Caco-2 (cell line): Measurements from ENCODE around the gene TNS3. TPM values are rescaled to one million over a fixed set of nuclear protein-coding genes. Genes with fewer than 3 reads are reported as not detected.

ENCODE experiments used
- BruUV-seq: library from RNA; stranded (reverse); fragments of 400-500 nt; replicated peaks from 2 replicates; lab custom pipeline; 2021; lab: Mats Ljungman, UMichigan
- CTCF ChIA-PET: fragments of 300-600 bp; sonication (Branson Sonifier 250); formaldehyde crosslinking; loops from one replicate; lab custom pipeline; 2022; ENCODE audit warnings: antibody characterized with exemption; lab: Charles Lee
- POLR2A ChIA-PET: fragments of 300-600 bp; sonication (Branson Sonifier 250); formaldehyde crosslinking; loops from one replicate; lab custom pipeline; 2022; ENCODE audit warnings: antibody characterized with exemption; lab: Charles Lee
- DNase-seq, 2 experiments: peaks; one replicate each; pipeline versions ENCODE4 v3.0.0 to v3.0.0-alpha.2; 2020 to 2022
- H3K27me3 ChIP-seq: replicated peaks from 2 replicates; pipeline ENCODE4 v1.6.0; 2011; ENCODE audit warnings: low read length; ENCODE audit not compliant: control insufficient read depth, insufficient read depth
- H3K36me3 ChIP-seq: 2 replicates; pipeline ENCODE4 v1.5.1; 2011; ENCODE audit warnings: low read length; ENCODE audit not compliant: control insufficient read depth, insufficient read depth
- H3K4me1 ChIP-seq: fragments of 250-450 bp; sonication (Bioruptor Pico); 2 replicates; pipeline ENCODE4 v1.5.1; 2020; ENCODE audit warnings: mild to moderate bottlenecking
- H3K4me3 ChIP-seq: 2 replicates; pipeline ENCODE4 v1.5.1; 2011; ENCODE audit warnings: low read depth, mild to moderate bottlenecking, control low read depth, low read length
- H3K9me3 ChIP-seq: fragments of 250-450 bp; sonication (Bioruptor Pico); 2 replicates; pipeline ENCODE4 v1.5.1; 2020; ENCODE audit warnings: mild to moderate bottlenecking, moderate library complexity
- H3K27ac Mint-ChIP-seq: one replicate; pipeline ENCODE4 v1.8.0; 2022; ENCODE audit warnings: mixed read lengths; ENCODE audit not compliant: unreplicated experiment
- H3K27me3 Mint-ChIP-seq: one replicate; pipeline ENCODE4 v1.8.0; 2022; ENCODE audit warnings: mixed read lengths; ENCODE audit not compliant: insufficient read depth, unreplicated experiment
- H3K36me3 Mint-ChIP-seq: one replicate; pipeline ENCODE4 v1.8.0; 2022; ENCODE audit warnings: mild to moderate bottlenecking, mixed read lengths; ENCODE audit not compliant: insufficient read depth, unreplicated experiment
- H3K4me1 Mint-ChIP-seq: one replicate; pipeline ENCODE4 v1.8.0; 2022; ENCODE audit warnings: low read depth, mixed read lengths; ENCODE audit not compliant: unreplicated experiment
- H3K4me3 Mint-ChIP-seq: one replicate; pipeline ENCODE4 v1.8.0; 2022; ENCODE audit warnings: mild to moderate bottlenecking, moderate library complexity, mixed read lengths; ENCODE audit not compliant: unreplicated experiment
- H3K9me3 Mint-ChIP-seq: one replicate; pipeline ENCODE4 v1.8.0; 2022; ENCODE audit warnings: mixed read lengths; ENCODE audit not compliant: unreplicated experiment
- intact Hi-C: fragments of 100-400 bp; cut with micrococcal nuclease; formaldehyde crosslinking; loops from one replicate; pipeline ENCODE4 v1.10.0; 2022; ENCODE audit not compliant: unreplicated experiment
- total RNA-seq: library from RNA; stranded (reverse); gene quantifications from 2 replicates; pipeline ENCODE4 v1.2.3, GENCODE V29; 2022
- TF ChIP-seq, protein P1 (sequence below), 2 experiments: fragments of 200-600 bp in 1 of 2; IDR thresholded peaks; 1 replicate in 1 of 2; 2 replicates in 1 of 2; pipeline versions ENCODE4 v1.5.1 to v1.8.0; 2011 to 2022; ENCODE audit warnings: antibody characterized with exemption in 1 of 2, control low read depth in 1 of 2, inconsistent platforms in 1 of 2, low read depth in 1 of 2, low read length in 1 of 2, mild to moderate bottlenecking in 1 of 2, moderate library complexity in 1 of 2; ENCODE audit not compliant: insufficient read depth in 1 of 2, severe bottlenecking in 1 of 2, unreplicated experiment in 1 of 2

The TNS3 gene
- total RNA-seq, 1 experiment from 2014 or later = 263 TPM

DNA sequence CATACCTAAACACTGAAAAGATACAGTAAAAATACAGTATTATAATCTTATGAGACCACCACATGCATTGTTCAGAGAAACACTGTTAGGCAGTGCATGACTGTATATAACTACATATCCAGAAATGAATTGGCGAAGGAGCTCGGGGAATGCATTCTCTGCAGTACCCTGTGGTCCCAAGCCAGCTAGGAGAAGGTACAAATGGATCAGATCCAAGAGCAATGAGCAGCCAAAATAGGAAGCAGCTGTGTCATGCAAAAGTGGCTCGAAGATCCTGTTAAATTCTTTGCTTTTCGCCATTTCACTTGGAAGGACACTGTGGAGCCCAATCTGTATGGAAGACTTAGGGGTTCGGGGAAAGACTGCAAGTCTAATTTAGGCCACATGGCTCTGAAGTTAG, 334.8 kb downstream of the TNS3 start:
- no peaks in the 10 kb centered on the region for H3K36me3 ChIP-seq
- no peak for DNase-seq
- H3K4me1 ChIP-seq = no peaks in the 10 kb centered on the region
- no peaks in the 10 kb centered on the region for H3K9me3 Mint-ChIP-seq
- no peaks in the 10 kb centered on the region for H3K36me3 Mint-ChIP-seq
- ChIA-PET CTCF (no interaction called here), POLR2A (no interaction called here)
- no peaks in the 10 kb centered on the region for H3K9me3 ChIP-seq
- peaks cover 10% of the 10 kb centered on the region for H3K27me3 Mint-ChIP-seq
- TF ChIP-seq, protein P1, sequence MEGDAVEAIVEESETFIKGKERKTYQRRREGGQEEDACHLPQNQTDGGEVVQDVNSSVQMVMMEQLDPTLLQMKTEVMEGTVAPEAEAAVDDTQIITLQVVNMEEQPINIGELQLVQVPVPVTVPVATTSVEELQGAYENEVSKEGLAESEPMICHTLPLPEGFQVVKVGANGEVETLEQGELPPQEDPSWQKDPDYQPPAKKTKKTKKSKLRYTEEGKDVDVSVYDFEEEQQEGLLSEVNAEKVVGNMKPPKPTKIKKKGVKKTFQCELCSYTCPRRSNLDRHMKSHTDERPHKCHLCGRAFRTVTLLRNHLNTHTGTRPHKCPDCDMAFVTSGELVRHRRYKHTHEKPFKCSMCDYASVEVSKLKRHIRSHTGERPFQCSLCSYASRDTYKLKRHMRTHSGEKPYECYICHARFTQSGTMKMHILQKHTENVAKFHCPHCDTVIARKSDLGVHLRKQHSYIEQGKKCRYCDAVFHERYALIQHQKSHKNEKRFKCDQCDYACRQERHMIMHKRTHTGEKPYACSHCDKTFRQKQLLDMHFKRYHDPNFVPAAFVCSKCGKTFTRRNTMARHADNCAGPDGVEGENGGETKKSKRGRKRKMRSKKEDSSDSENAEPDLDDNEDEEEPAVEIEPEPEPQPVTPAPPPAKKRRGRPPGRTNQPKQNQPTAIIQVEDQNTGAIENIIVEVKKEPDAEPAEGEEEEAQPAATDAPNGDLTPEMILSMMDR (IDR thresholded peaks at IDR 0.05; ENCODE audit: insufficient read depth in 1 of 2, low read depth in 1 of 2, low read length in 1 of 2, severe bottlenecking in 1 of 2, unreplicated experiment in 1 of 2) = no peak
- H3K4me3 Mint-ChIP-seq = no peak overlapping the region
- H3K27me3 ChIP-seq = no peaks in the 10 kb centered on the region
- H3K27ac Mint-ChIP-seq = no peak overlapping the region
- H3K4me3 ChIP-seq = no peak overlapping the region
- BruUV-seq = no TSS peak
- intact Hi-C loops = no loop called here
- H3K4me1 Mint-ChIP-seq = no peaks in the 10 kb centered on the region

DNA sequence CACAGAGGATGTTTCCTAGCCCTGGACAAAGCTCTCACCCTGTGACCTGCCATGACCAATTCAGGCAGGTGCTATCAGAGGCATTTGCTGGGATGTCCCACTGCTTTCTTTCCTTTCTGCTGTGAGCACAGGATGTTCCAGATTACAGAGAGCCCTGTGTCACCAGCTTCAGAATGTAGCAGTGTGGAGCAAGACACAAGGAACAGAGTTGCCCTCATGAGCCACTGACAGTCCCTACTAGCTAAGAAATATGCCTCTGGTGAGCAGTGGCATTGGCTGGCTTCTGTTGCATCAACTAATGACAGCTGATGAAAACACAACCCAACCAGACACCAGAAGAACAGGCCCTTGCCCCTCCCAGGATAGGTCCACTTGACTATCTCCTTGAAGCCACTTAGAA, 337.2 kb downstream of the TNS3 start:
- Histone ChIP-seq H3K4me1 (no peaks in the 10 kb centered on the region), H3K4me3 (no peak overlapping the region), H3K9me3 (no peaks in the 10 kb centered on the region), H3K27me3 (no peaks in the 10 kb centered on the region), H3K36me3 (no peaks in the 10 kb centered on the region)
- Mint-ChIP-seq H3K4me3 (no peak overlapping the region), H3K27ac (no peak overlapping the region), H3K9me3 (no peaks in the 10 kb centered on the region), H3K4me1 (no peaks in the 10 kb centered on the region), H3K36me3 (no peaks in the 10 kb centered on the region), H3K27me3 (peaks cover 10% of the 10 kb centered on the region)
- no TSS peak for BruUV-seq
- no peak for DNase-seq
- POLR2A ChIA-PET = no interaction called here
- TF ChIP-seq, protein P1 (IDR thresholded peaks at IDR 0.05; ENCODE audit: insufficient read depth in 1 of 2, low read depth in 1 of 2, low read length in 1 of 2, severe bottlenecking in 1 of 2, unreplicated experiment in 1 of 2) = no peak
- CTCF ChIA-PET = interaction anchor here (1.1 kb wide), 1 partner anchor 22 kb away, joined by 4 read pairs; no protein-coding TSS in a partner anchor
- intact Hi-C loops = no loop called here

DNA sequence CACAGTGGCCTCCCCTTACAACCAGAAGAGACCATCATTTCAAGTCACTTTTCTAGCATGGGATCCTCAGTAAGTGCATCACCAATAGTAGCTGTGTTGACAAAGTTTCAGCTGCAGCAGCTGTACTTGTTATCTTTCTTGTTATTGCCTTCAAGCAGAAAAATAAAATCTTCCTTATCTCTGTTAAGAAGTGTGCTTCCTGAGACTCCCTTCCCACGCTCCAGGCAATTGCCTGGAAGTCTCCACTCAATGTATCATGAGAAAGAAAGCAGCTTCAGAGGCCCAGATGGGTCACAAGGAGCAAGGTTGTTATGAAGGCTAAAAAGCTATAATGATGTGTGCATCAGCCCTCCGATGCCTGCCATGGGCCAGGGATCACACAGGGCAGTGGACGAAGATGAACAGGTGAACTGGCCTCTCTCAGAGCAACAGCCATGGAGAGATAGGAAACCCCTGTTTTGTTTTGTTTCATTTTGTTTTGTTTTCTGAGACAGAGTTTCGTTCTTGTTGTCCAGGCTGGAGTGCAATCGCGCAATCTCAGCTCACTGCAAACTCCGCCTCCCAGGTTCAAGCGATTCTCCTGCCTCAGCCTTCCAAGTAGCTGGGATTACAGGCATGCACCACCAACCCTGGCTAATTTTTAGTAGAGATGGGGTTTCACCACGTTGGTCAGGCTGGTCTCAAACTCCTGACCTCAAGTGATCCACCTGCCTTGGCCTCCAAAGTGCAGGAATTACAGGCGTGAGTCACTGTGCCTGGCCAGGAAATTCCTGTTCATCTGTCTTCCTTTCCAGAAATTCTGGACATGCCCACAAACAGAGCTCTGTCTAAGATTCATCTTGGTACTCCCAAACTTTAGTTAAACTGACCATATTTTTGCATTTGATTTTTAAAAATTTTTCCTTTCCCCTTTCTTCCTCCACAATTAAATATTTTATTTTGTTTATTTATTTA, 340.5 kb downstream of the TNS3 start:
- Histone ChIP-seq H3K36me3 (no peaks in the 10 kb centered on the region), H3K27me3 (no peaks in the 10 kb centered on the region), H3K4me1 (no peaks in the 10 kb centered on the region), H3K4me3 (no peak overlapping the region), H3K9me3 (no peaks in the 10 kb centered on the region)
- intact Hi-C loops = no loop called here
- CTCF ChIA-PET = no interaction called here
- Mint-ChIP-seq H3K4me1 (no peaks in the 10 kb centered on the region), H3K27ac (no peak overlapping the region), H3K27me3 (peaks cover 19% of the 10 kb centered on the region), H3K9me3 (no peaks in the 10 kb centered on the region), H3K4me3 (no peak overlapping the region), H3K36me3 (no peaks in the 10 kb centered on the region)
- no peak for DNase-seq
- no TSS peak for BruUV-seq
- POLR2A ChIA-PET = no interaction called here
- TF ChIP-seq, protein P1 (IDR thresholded peaks at IDR 0.05; ENCODE audit: insufficient read depth in 1 of 2, low read depth in 1 of 2, low read length in 1 of 2, severe bottlenecking in 1 of 2, unreplicated experiment in 1 of 2) = no peak
